ENCODE results near the gene TMEM184A. TPM values are rescaled to one million over a fixed set of nuclear protein-coding genes. Genes with fewer than 3 reads are reported as not detected.

TMEM184A gene
- total and polyA plus RNA-seq, 10 of the 15 experiments (the other 5 are each of a cell fraction or from before 2014, with no cell fraction given): 0.04 to 0.15 TPM; not detected in 8

DNA sequence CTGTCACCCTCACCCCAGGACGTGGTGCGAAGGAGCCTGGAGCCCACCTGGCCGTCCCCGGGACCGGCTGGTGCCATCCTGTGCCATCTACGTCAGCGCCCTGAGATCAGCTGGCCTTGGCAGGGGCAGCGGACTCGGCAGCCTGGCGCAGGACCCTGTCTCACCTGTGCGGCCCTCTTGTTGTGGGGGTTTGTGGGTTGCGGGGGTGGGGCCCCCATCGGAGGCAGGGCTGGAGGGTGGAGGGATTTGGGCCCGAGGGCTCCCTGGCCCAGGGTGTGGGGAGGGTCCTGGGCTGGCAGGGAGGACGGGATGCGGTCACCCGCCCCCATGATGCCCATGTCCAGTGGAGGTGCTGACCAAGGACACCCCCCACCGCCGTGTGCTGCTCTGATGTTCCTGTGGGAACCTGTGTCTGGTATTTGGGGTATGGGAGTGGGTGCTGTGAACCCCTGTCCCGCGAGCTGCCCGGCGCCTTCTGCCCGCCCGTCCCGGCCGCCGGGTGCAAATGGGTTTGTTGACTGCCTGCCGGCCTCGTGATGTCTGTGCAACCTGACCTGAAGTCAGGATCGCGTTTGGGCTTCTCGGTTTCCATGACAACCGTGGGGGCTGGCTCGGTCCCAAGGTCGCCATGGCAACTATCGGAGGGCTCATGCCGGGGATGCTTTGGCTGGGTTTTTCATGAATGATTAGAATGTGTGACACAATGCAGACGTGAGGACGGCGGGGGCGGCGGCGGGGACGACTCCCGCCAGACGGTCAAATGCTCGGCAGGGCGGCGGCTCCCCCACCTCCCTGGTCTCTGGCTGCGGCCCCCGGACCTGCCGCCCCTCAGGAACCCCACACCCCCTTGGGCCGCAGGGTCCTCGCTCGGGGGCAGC is 18.2 kb downstream of the TMEM184A start:
- ATAC-seq: no peak
- Histone ChIP-seq H3K9me3 (replicated peaks; ENCODE audit: control insufficient read depth, insufficient read depth, low read length) (no peaks in the 10 kb centered on the region), H3K36me3 (ENCODE audit: control insufficient read depth in 2 of 2, insufficient read depth in 2 of 2, low read length in 1 of 2) (peaks cover 3 to 21% of the 10 kb centered on the region in 2 experiments; a peak in 3 of 4 replicates), H3K27ac (ENCODE audit: control insufficient read depth, insufficient read depth) (no peak overlapping the region), H3K79me2 (ENCODE audit: control insufficient read depth, insufficient read depth, low read length) (peaks cover 23% of the 10 kb centered on the region), H3K4me2 (ENCODE audit: control insufficient read depth, insufficient read depth) (no peak overlapping the region), H3K4me3 (no peak overlapping the region), H2AFZ (ENCODE audit: control insufficient read depth, low read depth, low read length) (no peak overlapping the region), H3K9ac (ENCODE audit: control insufficient read depth, insufficient read depth, low read length) (no peak overlapping the region), H4K20me1 (ENCODE audit: control insufficient read depth, insufficient read depth) (peaks cover 7% of the 10 kb centered on the region; the same call in 1 of the 2 replicates), H3K27me3 (replicated peaks in 1 of 2; ENCODE audit: control insufficient read depth in 2 of 2, insufficient read depth in 2 of 2, low read length in 1 of 2) (no peaks in the 10 kb centered on the region), H3K4me1 (ENCODE audit: control insufficient read depth, insufficient read depth, low read length) (peaks cover 10% of the 10 kb centered on the region)
- ChIA-PET SMC1A (ENCODE audit: uncharacterized antibody, unreplicated experiment) (no interaction called here), CTCF (no interaction called here), POLR2A (no interaction called here), RAD21 (ENCODE audit: unreplicated experiment) (no interaction called here)
- no peak for DNase-seq (ENCODE audit: low read depth, low spot score)
- in situ Hi-C loops (cut with MboI): no loop called here
- FAIRE-seq: no peak
- no peak for TF ChIP-seq ZBTB4 (CRISPR knock-in tag; IDR thresholded peaks at IDR 0.05)
- peak; percentile 79 for TF ChIP-seq BMI1 (IDR thresholded peaks at IDR 0.05; ENCODE audit: borderline replicate concordance)
- WGBS (ENCODE audit: insufficient coverage, insufficient replicate concordance, low lambda C conversion rate, missing lambda C conversion rate): 95% methylated on average over 38 of the region's 56 CpGs
- intact Hi-C loops (cut with micrococcal nuclease; ENCODE audit: unreplicated experiment): no loop called here
- BruUV-seq (replicated peaks): no TSS peak

Measured in GM12878 (cell line).